GM18520 (cell line): ENCODE data around the gene PNPLA4.

ENCODE experiments used
- ATAC-seq: cut with Tn5 transposase; IDR thresholded peaks from one replicate; pipeline ENCODE4 v1.9.1; 2021; ENCODE audit not compliant: unreplicated experiment

PNPLA4 gene

GRCh38 chrX:7876957-7877356, 50.3 kb downstream of the PNPLA4 start:
- no peak for ATAC-seq

GRCh38 chrX:7872042-7872441, 55.2 kb downstream of the PNPLA4 start:
- ATAC-seq, result no peak

GRCh38 chrX:7852166-7852565, 75.0 kb downstream of the PNPLA4 start:
- ATAC-seq, result no peak
